ENCODE measurements around the gene BCL2L13.

BCL2L13 gene

GRCh38 chr22:17775781-17776465, 137.4 kb downstream of the BCL2L13 start:
- DNase-seq (ENCODE audit: low spot score), result no peak
- in situ Hi-C loops (cut with MboI; ENCODE audit: low sequenced_read_pairs, unreplicated experiment), result no loop called here
- no peak for TF ChIP-seq CTCF (IDR thresholded peaks at IDR 0.05; ENCODE audit: borderline replicate concordance, control extremely low read depth, extremely low read depth, insufficient read depth, missing control alignments)

GRCh38 chr22:17777005-17777716, 138.6 kb downstream of the BCL2L13 start:
- no peak for TF ChIP-seq CTCF (IDR thresholded peaks at IDR 0.05; ENCODE audit: borderline replicate concordance, control extremely low read depth, extremely low read depth, insufficient read depth, missing control alignments)
- in situ Hi-C loops (cut with MboI; ENCODE audit: low sequenced_read_pairs, unreplicated experiment), result no loop called here

DNA sequence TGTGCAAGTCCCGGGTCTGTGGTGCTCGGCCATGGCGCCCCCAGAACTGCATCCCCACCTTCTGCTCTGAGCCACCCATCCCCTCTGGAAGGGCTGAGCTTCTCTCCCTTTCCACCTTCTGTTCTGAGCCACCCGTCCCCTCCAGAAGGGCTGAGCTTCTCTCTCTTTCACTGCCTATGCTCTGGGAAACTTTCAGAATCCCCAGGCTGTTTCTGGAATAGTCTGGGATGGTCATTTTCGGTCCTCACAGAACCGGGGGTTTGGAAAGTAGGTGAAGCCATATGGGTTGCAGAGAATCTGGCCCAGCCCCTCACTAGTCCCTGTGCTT, 139.1 kb downstream of the BCL2L13 start:
- in situ Hi-C loops (cut with MboI; ENCODE audit: low sequenced_read_pairs, unreplicated experiment), result no loop called here
- DNase-seq (ENCODE audit: low spot score), result no peak
- no peak for TF ChIP-seq CTCF (IDR thresholded peaks at IDR 0.05; ENCODE audit: borderline replicate concordance, control extremely low read depth, extremely low read depth, insufficient read depth, missing control alignments)

More at GRCh38 chr22:17777005-17777716, 138.6 kb downstream of the BCL2L13 start:
- DNase-seq (ENCODE audit: low spot score), result peak; percentile 84

- in situ Hi-C loops (cut with MboI; ENCODE audit: low sequenced_read_pairs, unreplicated experiment), result no loop called here
- DNase-seq (ENCODE audit: low spot score), result no peak
- no peak for TF ChIP-seq CTCF (IDR thresholded peaks at IDR 0.05; ENCODE audit: borderline replicate concordance, control extremely low read depth, extremely low read depth, insufficient read depth, missing control alignments)
Measured at GRCh38 chr22:17778412-17778976, 139.9 kb downstream of the BCL2L13 start.

GRCh38 chr22:17779286-17780115, 140.9 kb downstream of the BCL2L13 start:
- TF ChIP-seq CTCF (IDR thresholded peaks at IDR 0.05; ENCODE audit: borderline replicate concordance, control extremely low read depth, extremely low read depth, insufficient read depth, missing control alignments), result no peak
- peak; percentile 86 for DNase-seq (ENCODE audit: low spot score)
- in situ Hi-C loops (cut with MboI; ENCODE audit: low sequenced_read_pairs, unreplicated experiment), result no loop called here

DNA sequence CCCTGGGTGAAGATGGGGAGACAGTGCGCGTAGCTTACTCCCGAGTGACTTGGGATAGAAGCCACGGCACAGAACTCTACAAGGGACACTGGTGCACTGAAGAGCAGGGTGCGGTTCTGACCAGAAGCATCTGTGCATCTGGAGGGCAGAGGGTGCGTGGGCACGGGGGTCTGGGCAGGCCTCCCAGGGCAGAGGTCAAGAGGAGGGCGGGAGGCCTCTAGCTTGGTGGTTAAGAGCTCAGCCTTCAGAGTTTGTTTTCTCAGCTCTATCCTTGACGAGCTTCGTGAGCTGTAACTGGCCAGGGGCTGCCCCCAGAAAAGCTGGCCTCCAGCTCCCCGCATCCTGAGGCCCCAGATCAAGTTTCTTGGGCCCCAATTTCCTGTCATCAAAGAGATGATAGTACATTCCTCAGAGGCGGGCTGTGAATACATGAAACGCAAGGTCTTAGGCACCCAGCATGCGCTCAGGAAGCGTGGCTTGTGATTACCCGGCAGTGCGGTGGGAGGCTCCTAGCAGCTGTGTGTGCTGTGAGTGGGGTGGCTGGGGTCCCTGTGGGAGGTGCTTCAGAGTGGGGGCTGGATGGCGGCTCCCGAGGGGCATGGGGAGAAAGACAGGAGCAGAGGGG, 141.7 kb downstream of the BCL2L13 start:
- TF ChIP-seq CTCF (IDR thresholded peaks at IDR 0.05; ENCODE audit: borderline replicate concordance, control extremely low read depth, extremely low read depth, insufficient read depth, missing control alignments), result no peak
- in situ Hi-C loops (cut with MboI; ENCODE audit: low sequenced_read_pairs, unreplicated experiment), result no loop called here
- no peak for DNase-seq (ENCODE audit: low spot score)
